ENCODE measurements around the gene PHTF2.
A peak's percentile ranks its signal among the peaks of the same experiment; 100 is the strongest.

The PHTF2 gene

GRCh38 chr7:77796109-77796508 is 2.5 kb upstream of the PHTF2 start:
- no peak for DNase-seq

GRCh38 chr7:77796960-77797359 is 1.6 kb upstream of the PHTF2 start:
- DNase-seq, result no peak

- no peak for DNase-seq
These were observed 709 bp upstream of the PHTF2 start for GRCh38 chr7:77797734-77798393.

GRCh38 chr7:77799078-77799964 is 748 bp downstream of the PHTF2 start:
- peak; percentile 9 for DNase-seq

GRCh38 chr7:77800158-77800557 is 1.6 kb downstream of the PHTF2 start:
- DNase-seq, result no peak

GRCh38 chr7:77800730-77801129 is 2.2 kb downstream of the PHTF2 start:
- DNase-seq, result no peak

GRCh38 chr7:77802557-77803405 is 4.2 kb downstream of the PHTF2 start:
- no peak for DNase-seq

GRCh38 chr7:77806425-77806824 is 7.9 kb downstream of the PHTF2 start:
- no peak for DNase-seq

- no peak for DNase-seq
These were observed 9.9 kb downstream of the PHTF2 start for GRCh38 chr7:77808517-77808916.

GRCh38 chr7:77811516-77812289 is 13.1 kb downstream of the PHTF2 start:
- DNase-seq, result no peak

GRCh38 chr7:77812290-77812685 is 13.7 kb downstream of the PHTF2 start:
- no peak for DNase-seq

- DNase-seq, result no peak
These were observed 14.6 kb downstream of the PHTF2 start for GRCh38 chr7:77813180-77813579.

- no peak for DNase-seq
These were observed 20.4 kb downstream of the PHTF2 start for GRCh38 chr7:77819021-77819420.

- no peak for DNase-seq
These were observed 22.4 kb downstream of the PHTF2 start for GRCh38 chr7:77820967-77821366.

- no peak for DNase-seq
These were observed 23.7 kb downstream of the PHTF2 start for GRCh38 chr7:77822269-77822668.

- DNase-seq, result no peak
These were observed 25.2 kb downstream of the PHTF2 start for GRCh38 chr7:77823787-77824186.

- DNase-seq, result no peak
These were observed 26.1 kb downstream of the PHTF2 start for GRCh38 chr7:77824636-77825035.

- DNase-seq, result no peak
These were observed 26.6 kb downstream of the PHTF2 start for GRCh38 chr7:77825131-77825530.

GRCh38 chr7:77826300-77826699 is 27.7 kb downstream of the PHTF2 start:
- no peak for DNase-seq

GRCh38 chr7:77827999-77828398 is 29.4 kb downstream of the PHTF2 start:
- no peak for DNase-seq

GRCh38 chr7:77830649-77831355 is 32.2 kb downstream of the PHTF2 start:
- no peak for DNase-seq

- no peak for DNase-seq
These were observed 32.9 kb downstream of the PHTF2 start for GRCh38 chr7:77831481-77831880.
